IMR-90 (cell line): ENCODE measurements around the gene CUL1.

Experiments
- CEBPB ChIP-seq: IDR thresholded peaks from 2 replicates; pipeline ENCODE4 v1.6.1; 2012; ENCODE audit warnings: low read depth, low read length, improper control_type of control experiment
- CTCF ChIP-seq: conservative IDR thresholded peaks from 2 replicates; pipeline ENCODE4 v1.5.1; 2012; ENCODE audit warnings: mild to moderate bottlenecking, low read depth, low read length, improper control_type of control experiment
- ELK1 ChIP-seq: fragments of 150-350 bp; IDR thresholded peaks from 2 replicates; pipeline ENCODE4 v1.6.1; 2016; ENCODE audit warnings: low read depth, mild to moderate bottlenecking, low read length, moderate library complexity, borderline replicate concordance
- POLR2A ChIP-seq: IDR thresholded peaks from 2 replicates; pipeline ENCODE4 v1.6.1; 2012; ENCODE audit warnings: mild to moderate bottlenecking, low read depth, low read length

GRCh38 chr7:148694631-148695030 is 4.1 kb upstream of the CUL1 start:
- TF ChIP-seq CTCF (no peak), POLR2A (no peak), ELK1 (no peak), CEBPB (no peak)
